ENCODE data around the gene LRRC31.

LRRC31 gene

DNA sequence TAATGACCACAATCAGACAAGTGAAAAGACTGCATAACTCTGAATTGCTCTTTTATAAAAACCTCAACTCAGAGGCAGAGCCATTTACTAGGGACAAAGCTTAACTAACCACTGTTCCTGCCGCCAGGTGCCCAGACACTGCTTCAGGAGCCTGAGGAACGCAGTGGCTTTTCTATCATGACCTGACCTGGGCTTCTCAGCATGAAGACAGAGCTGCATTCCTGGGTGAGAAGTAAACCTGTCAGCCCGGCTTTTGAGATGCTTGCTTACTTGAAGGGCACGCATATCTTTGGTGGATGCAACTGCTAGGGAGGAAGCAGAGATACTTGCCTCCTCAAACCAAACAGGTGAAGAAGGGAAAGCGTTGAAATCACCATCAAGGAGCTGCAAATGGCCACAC is 7.9 kb downstream of the LRRC31 start:
- DNase-seq, result no peak

DNA sequence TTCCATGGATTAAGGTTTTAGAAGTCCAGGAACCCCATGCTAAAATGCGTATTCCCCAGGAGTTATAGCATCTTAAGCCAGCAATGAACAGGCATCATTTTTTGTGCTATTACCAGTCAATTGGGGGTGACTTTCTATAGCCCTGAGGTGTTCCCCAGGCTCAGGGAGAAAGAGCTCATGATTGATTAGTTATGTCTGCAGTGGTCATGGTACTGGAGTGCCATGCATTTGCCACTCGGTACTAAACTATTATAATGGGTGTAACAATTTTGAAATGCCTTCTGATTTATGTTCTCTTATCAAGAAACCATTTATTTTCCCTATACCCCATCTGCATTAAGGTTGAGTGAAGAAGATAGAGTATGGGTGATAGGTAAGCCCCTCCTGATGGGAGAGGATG is 11.9 kb downstream of the LRRC31 start:
- DNase-seq, result no peak

DNA sequence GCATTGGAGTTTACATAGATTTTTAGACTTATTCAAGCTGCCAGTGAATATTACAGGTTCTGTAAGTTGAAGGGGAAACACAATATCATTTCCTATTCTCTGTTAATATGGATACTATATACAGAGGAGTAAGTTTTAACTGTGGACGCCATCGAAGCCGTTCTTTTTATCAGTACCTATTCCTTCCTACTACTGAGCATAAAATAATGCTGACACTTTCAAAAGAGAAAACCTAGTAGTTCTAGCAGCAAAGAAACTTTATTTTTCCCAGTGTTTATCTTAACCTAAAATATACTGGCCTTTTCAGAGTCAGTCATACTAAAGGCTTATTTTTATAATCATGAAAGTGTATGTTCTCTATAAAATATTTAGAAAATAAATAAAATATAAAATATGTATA is 14.2 kb downstream of the LRRC31 start:
- DNase-seq, result no peak

DNA sequence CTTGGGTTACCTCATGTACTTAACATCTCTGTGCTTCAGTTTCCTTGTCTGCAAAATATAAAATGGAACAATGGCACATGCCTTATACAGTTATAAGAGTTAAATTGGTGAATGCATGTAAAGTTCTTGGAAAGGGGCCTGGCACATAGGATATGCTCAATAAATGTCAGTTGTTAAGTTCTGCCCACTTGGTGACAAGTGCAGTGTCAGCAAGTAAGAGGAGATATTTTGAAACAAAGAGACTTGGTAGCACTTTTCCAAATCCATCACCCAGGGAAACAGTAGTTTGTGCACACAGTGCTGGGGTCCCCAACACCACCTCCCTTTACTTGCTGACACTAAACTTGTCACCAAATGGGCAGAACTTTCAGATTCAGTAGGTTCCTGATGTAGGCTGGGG is 19.1 kb downstream of the LRRC31 start:
- DNase-seq, result no peak

DNA sequence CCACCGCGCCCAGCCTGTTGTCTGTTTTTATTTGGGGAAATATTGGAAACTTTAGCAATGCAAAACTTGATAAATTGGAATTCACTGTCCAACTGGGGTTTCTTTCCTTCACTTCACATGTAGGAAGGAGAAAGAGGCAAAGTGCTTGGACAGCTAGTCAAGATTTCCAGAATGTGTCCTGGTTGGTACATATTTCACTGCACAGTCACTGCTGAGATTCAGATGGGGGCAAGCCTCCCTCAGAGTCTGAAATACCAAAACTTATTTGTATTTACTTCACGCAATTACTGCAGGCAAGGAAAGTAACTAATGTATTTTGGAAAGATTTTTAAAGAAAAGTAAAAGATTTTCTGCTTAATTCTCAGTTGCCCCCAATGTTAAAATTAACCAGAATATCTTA is 21.0 kb downstream of the LRRC31 start:
- no peak for DNase-seq

DNA sequence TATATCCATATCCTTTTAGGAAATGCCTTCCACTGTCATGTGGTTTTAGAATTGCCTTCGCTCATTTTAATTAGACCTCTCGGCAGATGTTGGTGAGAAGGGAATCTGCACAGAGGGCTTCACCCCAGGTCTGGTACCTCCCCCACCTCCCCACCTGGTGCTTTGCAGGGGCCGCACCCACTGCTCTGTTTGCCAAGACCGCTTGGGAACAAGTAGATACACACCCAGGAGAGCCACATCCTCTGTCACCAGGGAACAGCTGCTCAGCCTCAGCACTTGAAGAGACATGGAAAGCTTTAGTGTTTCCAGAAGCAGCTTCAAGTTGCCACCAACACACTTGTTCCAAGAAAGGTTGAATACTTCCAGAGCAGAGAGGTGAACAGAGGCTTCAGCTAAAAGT is 21.8 kb downstream of the LRRC31 start:
- DNase-seq, result no peak

DNA sequence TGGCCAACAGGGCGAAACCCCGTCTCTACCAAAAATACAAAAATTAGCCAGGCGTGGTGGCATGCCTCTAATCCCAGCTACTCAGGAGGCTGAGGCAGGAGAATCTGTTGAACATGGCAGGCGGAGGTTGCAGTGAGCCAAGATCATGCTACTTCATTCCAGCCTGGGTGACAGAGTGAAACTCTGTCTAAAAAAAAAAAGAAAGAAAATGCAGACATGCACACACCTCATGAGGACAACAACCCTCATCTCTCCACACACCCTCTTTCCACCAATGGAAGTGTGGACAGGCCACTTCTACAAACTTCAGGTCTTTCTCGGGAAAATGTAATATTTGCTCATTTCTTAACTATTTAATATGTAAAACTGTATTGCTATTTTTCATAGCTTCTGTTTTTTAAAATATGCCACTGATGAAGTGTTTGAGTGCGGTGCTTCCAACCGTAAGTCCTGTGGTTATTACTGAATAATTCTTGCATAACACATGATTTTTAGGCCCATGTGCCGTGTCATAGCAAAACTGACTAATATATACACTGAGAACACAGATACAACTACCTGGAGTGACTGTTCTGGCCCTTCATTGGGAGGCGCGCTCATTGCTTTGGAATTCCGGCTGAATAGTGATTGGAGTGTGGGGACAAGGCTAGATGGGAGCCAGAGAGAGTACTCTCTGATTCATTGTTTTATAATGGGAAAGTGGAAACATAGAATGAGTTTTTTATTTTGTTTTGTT is 23.1 kb downstream of the LRRC31 start:
- no peak for DNase-seq

DNA sequence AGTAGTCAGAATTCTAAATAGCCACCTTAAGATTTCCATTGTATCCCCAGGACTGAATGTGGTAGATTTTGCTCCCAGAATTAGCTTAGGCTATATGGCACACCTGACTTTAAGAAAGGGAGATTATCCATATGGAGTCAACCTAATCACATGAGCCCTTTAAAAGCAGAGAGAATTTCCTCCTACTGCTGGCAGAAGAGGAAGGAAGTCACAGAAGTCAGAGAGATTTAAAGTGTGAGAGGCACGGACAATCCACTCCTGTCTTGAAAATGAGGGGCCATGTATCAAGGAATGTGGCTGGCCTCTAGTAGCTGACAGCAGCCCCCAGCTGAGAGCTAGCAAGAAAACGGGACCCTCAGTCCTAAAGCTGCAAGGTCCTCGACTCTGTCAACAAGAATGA is 26.8 kb downstream of the LRRC31 start:
- no peak for DNase-seq

DNA sequence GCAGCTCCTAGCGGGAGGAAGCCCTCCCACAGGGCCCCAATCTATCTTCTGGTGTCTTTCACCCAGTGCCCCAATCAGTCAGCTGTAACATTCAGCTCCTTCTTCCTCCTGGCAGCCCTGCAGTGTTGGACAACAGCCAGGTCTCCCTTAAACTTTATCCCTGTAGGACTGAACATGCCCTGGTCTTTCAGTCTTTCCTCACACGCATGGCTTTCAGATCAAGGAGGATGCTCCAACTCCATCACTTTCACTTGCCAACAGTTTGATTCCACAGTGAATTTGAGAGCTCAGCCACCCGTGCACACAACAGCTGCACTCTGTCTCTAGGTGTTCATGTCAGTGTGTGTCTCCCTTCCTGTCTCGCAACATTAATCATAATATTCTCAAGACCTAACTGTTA is 28.6 kb downstream of the LRRC31 start:
- no peak for DNase-seq

DNA sequence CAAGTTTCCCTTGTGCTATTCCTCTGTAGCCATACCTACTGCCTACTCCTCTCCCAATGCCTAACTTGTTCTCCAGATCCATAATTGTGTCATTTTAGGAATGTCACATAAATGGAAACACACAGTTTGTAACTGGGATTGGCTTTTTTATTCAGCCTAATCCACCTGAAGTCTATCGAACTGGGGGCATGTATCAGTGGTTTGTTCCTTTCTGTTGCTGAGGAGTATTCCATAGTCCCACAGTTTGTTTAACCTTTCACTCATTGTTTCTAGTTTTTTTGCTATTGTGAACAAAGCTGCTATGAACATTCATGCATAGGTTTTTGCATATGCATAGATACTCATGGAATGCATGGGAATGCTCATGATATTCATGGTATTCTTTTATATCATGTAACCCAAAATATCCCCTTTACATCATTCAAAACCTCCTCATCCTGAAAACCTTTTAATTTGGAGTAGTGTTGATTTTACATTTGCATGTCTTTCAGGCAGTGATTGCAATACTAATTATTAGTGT is 31.2 kb downstream of the LRRC31 start:
- DNase-seq, result no peak

DNA sequence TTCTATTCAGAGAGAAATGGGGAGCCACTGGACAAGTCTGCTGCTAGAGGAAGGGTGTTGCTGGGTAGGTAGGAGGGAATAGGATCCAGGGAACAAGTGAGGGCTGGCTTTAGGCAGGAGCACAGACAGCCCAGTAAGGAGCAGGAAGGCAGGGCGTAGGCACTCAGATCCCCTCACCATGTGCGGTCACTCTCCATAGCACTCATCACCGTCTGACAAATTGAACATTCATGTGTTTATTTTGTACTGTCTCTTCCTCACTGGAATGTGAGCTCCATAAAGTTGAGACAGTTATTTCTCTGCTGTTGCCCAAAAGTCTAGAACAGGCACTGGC is 32.8 kb downstream of the LRRC31 start:
- no peak for DNase-seq

DNA sequence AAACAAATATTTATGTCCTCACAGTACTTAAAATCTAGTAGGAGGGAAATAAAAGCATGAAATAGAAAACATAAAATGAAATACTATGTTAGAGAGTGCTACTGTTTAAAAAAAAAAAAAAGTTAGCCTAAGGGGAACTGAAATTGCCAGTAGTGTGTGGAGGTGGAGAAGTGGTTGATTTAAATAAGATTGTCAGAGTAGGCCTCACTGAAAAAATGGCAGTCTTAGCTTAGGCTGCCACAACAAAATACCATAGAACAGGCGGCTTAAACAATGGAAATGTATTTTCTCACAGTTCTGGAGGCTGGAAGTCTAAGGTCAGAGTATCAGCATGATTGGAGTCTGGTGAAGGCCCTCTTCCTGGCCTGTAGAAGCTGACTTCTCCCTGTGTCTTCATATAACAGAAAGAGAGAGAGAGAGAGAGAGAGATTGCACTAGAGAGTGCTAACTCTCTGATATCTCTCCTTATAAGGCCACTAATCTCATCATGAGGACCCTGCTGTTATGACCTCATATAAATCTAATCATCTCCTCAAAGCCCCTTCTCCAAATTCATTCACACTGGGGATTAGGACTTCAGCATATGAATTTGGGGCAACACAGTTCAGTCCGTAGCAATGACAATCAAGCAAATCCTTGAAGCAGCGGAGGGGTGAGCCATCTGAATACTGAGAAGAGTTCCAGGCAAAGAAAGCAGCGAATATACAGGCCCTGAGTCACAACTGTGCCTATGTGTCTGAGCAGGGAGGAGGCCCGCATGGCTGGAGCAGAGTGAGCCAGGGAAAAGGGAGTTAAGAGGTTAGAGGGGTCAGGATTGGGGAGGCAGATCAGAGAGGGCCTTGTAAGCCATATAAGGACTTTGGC is 33.4 kb downstream of the LRRC31 start:
- DNase-seq, result no peak

DNA sequence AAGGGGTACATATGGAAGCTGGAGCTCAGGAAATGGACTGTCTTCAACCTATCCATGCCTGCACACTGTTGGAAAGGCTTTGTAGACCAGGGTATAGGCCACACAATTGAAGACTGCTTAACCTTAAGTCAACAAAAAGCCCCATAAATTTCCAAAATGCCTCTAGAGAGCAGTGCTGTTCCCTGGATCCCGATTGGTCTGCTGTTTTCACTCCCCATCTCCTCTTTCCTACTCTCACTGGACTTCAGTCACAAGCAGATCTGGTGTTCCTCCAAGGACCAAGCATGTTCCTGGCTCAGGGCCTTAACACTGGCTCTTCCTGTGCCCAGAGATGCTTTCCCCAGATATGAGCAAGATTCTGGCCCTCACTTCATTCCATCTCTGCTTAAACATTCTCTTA is 34.2 kb downstream of the LRRC31 start:
- DNase-seq, result no peak

DNA sequence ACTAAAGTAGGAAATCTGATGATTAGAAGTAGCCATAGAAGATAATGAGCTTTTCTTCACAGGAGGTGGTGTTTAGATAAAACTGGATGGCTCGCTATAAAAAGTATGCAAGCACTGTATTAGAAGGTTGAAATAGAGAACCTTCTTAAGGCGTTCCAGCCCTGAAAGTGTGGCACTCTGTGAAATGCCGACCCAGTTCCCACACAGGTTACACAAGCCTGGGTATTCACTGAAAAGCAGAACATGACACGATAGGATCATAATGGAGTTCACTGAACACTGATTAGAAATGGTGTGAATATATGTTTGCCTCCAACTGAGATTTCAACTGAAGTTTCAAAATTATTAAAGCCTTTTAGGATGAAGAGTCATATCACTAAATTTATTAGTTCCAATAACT is 42.0 kb downstream of the LRRC31 start:
- DNase-seq, result no peak

DNA sequence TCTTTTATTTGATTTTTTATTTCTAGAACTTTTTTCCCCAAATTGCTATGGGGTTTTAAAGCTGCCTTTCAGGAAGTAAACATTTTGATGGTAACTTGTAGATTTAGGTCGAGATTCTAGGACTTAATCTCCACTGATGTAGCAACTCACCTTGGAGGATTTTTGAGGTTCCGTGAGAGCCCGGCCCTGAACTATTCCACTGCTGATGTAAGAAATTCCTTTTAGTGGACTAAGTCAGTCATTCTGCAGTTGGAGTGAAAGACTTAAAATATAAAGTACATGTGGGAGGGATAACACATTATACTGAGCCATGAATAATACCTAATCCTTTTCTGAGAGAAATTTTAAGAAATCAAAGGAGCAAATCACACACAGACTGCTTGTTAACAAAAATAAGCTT is 44.4 kb downstream of the LRRC31 start:
- no peak for DNase-seq

DNA sequence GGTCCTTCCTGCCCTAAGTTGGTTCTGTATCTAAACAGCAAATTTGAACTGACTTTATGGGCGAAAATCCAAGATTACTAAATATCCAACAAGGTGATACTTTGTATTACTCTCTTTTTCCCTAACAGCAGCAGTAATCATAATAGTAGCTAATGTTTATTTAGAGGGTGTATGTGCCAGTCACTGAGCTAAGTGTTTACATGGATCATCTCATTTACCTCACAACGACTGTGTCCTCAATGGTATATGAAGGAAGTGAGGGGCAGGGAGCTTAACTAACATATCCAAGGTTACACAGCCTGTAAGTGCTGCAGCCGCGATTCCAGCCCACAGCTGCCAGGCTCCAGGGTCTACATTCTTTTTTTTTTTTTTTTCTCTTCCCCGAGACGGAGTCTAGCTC is 46.8 kb downstream of the LRRC31 start:
- DNase-seq, result no peak

DNA sequence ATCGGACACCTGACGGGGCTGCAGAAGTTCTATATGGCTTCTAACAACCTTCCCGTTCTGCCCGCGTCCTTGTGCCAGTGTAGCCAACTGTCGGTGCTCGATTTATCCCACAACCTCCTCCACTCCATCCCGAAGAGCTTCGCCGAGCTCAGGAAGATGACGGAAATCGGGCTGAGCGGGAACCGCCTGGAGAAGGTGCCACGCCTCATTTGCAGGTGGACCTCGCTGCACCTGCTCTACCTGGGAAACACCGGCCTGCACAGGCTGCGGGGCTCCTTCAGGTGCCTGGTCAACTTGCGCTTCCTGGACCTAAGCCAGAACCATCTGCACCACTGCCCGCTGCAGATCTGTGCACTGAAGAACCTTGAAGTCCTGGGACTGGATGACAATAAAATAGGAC is 47.2 kb downstream of the LRRC31 start:
- no peak for DNase-seq

DNA sequence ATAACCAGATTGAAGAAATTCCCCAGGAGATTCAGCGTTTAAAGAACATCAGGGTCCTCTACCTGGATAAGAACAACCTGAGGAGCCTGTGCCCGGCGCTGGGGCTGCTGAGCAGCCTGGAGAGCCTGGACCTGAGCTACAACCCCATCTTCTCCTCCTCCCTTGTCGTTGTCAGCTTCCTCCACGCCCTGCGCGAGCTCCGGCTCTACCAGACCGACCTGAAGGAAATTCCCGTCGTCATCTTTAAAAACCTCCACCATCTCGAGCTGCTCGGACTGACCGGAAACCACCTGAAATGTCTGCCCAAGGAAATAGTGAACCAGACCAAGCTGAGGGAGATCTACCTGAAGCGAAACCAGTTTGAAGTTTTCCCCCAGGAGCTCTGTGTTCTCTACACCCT is 47.6 kb downstream of the LRRC31 start:
- DNase-seq, result no peak

DNA sequence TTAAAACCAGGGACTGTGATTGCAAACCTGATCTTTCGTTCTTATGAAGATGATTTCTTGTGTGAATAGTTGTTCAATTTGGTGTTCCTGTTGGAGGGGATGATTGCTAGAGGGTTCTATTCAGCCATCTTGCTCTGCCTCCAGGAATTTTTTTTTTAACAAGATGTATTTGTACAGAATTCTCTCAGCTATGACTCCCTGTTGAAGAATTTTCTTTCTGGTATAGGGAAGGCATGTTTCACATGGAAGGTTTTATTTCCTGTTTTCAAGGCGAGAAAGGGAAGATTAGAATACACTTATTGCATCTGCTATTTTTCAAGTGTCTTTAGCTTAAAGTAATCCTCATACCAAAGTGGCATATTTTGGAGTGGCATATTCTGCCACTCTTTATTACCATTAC is 51.4 kb downstream of the LRRC31 start:
- DNase-seq, result no peak

DNA sequence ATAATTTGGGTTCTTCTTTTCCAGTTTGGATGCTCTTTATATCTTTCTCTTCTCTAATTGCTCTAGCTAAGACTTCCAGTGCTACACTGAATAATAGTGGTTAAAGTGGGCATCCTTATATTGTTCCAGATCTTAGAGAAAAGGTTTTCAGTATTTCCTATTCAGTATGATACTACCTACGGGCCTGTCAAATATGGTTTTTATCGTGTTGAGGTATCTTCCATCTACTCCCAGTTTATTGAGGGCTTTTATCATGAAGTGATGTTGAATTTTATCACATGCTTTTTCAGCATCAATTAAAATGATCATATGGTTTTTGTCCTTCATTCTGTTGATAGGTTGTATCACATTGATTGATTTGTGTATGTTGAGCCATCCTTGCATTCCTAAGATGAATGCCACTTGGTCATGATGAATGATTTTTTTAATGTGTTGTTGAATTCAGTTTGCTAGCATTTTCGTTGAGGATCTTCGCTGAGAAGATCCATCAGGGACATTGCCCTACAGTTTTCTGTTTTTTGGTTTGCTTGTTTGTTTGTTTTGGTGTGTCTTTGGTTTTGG is 54.1 kb downstream of the LRRC31 start:
- DNase-seq, result no peak

DNA sequence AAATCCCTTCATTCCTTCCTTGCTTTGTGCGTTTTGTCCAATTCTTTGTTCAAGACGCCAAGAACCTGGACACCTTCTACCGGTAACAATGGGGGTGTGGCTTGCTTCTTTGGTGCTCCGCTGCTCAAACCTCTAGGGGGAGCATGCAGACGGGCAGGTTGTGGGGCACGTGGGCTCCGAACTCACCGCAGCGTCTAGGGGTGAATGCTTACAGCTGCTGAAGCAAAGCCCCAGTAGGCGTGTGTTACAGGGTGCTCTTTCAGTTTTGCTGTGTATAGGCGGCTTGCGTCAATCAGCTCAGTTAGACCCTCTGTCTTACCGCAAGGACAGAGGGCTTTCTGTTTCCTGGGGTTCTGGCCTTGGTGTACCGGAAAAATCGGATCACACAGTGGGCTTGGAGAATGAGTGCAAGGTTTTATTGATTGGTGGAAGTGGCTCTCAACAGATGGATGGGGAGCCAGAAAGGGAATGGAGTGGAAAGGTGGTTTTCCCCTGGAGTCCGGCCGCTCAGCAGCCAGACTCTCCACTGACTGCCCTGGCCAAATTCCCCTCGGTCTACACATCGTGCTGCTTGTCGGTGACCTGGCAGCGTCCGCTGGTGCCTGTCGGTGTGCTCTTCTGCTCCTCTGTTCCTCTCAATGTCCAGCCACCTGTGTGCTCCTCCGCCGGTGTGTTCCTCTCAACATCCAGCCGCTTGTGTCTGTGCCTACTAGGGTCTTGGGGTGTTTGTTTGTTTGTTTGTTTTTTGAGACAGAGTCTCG is 55.8 kb downstream of the LRRC31 start:
- DNase-seq, result peak; percentile 60 to 76

DNA sequence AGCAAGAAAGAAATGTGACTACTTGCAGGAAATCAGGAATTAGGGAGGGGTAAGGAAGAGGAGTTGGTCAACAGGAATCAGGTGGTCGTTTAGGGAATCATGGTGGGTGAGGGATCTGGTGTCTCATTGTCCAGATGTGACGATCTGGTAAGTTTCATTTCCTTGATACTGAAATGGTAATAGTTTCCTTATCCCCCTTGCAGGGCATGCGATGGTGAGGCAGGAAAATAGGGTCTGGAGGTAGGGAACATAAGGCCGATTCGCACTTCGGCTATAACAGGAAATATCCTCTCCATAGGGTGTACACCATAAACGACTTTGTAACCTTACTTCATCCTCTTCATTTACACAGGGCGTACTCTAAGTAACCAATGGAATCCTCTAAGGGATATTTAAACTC is 56.5 kb downstream of the LRRC31 start:
- DNase-seq, result peak in 1 of 2 experiments; percentile 7
